Measurements from ENCODE around the gene AMACR.

DNA sequence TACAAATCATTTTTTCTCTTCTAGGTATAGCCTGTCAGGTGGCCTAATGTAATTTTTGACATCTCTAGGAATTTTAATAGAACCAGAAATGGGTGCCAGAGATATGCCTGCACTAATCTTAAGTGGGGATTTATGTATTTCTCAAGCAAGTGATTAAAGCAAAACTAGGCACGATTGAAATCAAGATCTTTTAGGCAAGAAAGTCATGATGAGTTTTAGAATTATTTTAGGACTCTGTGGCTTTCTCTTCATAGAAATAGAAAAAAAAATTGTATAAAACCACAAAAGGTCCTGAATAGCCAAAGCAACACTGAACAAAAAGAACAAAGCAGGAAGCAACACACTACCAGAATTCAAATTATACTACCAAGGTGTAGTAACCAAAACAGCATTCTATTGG, 952 bp upstream of the AMACR start:
- TF ChIP-seq CTCF (IDR thresholded peaks at IDR 0.05; ENCODE audit: poor library complexity) = no peak
- no peak for TF ChIP-seq EZH2phosphoT487 (IDR thresholded peaks at IDR 0.05; ENCODE audit: low read depth, severe bottlenecking, unreplicated experiment)

All from hepatocyte (in vitro differentiated cells).